Osteoblast (primary cell): Measurements from ENCODE around the gene ITGAE. TPM values are rescaled to one million over a fixed set of nuclear protein-coding genes. Genes with fewer than 3 reads are reported as not detected.

ENCODE experiments used
- DNase-seq: peaks from one replicate; pipeline ENCODE4 v3.0.0; 2011; ENCODE audit warnings: low spot score, mixed read lengths; ENCODE audit not compliant: insufficient read length; ENCODE audit errors: missing footprints
- H2AFZ ChIP-seq: 2 replicates; pipeline ENCODE4 v1.6.0; 2011; ENCODE audit warnings: mild to moderate bottlenecking, low read length
- H3K27ac ChIP-seq: 2 replicates; pipeline ENCODE4 v1.5.1; 2011; ENCODE audit warnings: mild to moderate bottlenecking, low read depth, low read length, moderate library complexity
- H3K27me3 ChIP-seq: 2 replicates; pipeline ENCODE4 v1.6.0; 2012; ENCODE audit warnings: mild to moderate bottlenecking, control low read depth, inconsistent platforms, low read length, moderate library complexity; ENCODE audit not compliant: insufficient read depth
- H3K36me3 ChIP-seq: 2 replicates; pipeline ENCODE4 v1.5.1; 2011; ENCODE audit warnings: mild to moderate bottlenecking, low read length, control low read depth, moderate library complexity; ENCODE audit not compliant: insufficient read depth
- H3K4me1 ChIP-seq: 2 replicates; pipeline ENCODE4 v1.5.1; 2011; ENCODE audit warnings: mild to moderate bottlenecking, low read length, control low read depth, moderate library complexity; ENCODE audit not compliant: insufficient read depth
- H3K4me2 ChIP-seq: 2 replicates; pipeline ENCODE4 v1.6.0; 2011; ENCODE audit warnings: mild to moderate bottlenecking, low read length; ENCODE audit not compliant: insufficient read depth
- H3K4me3 ChIP-seq: fragments of 200-600 bp; sonication (generic); 3 replicates; pipeline ENCODE4 v1.5.1; 2012; ENCODE audit warnings: mild to moderate bottlenecking, low read length, inconsistent platforms; ENCODE audit not compliant: insufficient read depth
- H3K79me2 ChIP-seq: 2 replicates; pipeline ENCODE4 v1.6.0; 2012; ENCODE audit warnings: mild to moderate bottlenecking, low read length, control low read depth, inconsistent platforms; ENCODE audit not compliant: insufficient read depth
- H3K9me3 ChIP-seq: 2 replicates; pipeline ENCODE4 v1.5.1; 2011; ENCODE audit warnings: low read depth, low read length, control low read depth
- H4K20me1 ChIP-seq: 2 replicates; pipeline ENCODE4 v1.6.0; 2012; ENCODE audit warnings: mild to moderate bottlenecking, low read length, control low read depth; ENCODE audit not compliant: insufficient read depth
- total RNA-seq: library from RNA; depleted of rRNA; stranded (reverse); fragments of >200 nt; gene quantifications from 2 replicates; pipeline ENCODE4 v1.2.3, GENCODE V29; 2012
- TF ChIP-seq, protein P1 (sequence below): IDR thresholded peaks from 2 replicates; pipeline ENCODE4 v1.5.1; 2011; ENCODE audit warnings: mild to moderate bottlenecking, low read depth, low read length, moderate library complexity; ENCODE audit errors: extremely low read depth

ITGAE gene
- total RNA-seq, 1 donor = 10.5 TPM

- Histone ChIP-seq H3K9me3 (no peaks in the 10 kb centered on the region), H4K20me1 (no peaks in the 10 kb centered on the region), H3K36me3 (no peaks in the 10 kb centered on the region), H3K79me2 (no peaks in the 10 kb centered on the region), H3K4me3 (no peak overlapping the region), H3K4me1 (no peaks in the 10 kb centered on the region), H2AFZ (no peak overlapping the region), H3K27ac (no peak overlapping the region), H3K27me3 (no peaks in the 10 kb centered on the region), H3K4me2 (no peak overlapping the region)
- DNase-seq = no peak
- TF ChIP-seq, protein P1, sequence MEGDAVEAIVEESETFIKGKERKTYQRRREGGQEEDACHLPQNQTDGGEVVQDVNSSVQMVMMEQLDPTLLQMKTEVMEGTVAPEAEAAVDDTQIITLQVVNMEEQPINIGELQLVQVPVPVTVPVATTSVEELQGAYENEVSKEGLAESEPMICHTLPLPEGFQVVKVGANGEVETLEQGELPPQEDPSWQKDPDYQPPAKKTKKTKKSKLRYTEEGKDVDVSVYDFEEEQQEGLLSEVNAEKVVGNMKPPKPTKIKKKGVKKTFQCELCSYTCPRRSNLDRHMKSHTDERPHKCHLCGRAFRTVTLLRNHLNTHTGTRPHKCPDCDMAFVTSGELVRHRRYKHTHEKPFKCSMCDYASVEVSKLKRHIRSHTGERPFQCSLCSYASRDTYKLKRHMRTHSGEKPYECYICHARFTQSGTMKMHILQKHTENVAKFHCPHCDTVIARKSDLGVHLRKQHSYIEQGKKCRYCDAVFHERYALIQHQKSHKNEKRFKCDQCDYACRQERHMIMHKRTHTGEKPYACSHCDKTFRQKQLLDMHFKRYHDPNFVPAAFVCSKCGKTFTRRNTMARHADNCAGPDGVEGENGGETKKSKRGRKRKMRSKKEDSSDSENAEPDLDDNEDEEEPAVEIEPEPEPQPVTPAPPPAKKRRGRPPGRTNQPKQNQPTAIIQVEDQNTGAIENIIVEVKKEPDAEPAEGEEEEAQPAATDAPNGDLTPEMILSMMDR = no peak
These were observed 34.2 kb downstream of the ITGAE start for GRCh38 chr17:3766779-3767178.

DNA sequence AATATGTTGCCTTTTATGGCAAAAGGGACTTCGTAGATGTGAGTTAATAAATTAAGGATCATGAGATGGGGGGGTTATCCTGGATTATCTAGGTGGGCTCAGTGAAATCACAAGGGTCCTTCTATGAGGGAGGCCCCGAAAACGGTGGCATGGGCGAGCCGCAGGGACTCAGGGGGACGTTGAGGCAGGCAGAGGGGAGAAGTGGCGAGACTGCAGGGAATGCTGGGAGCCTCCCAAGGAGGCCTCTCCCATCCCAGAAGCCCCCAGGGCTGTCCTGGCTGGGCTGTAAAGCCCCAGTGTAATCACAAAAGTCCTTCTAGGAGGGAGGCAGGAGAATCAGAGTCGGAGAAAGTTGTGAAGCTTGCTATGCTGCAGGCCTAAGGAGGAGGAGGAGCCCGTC lies 35.0 kb downstream of the ITGAE start:
- H3K4me3 ChIP-seq = no peak overlapping the region
- no peaks in the 10 kb centered on the region for H3K79me2 ChIP-seq
- H4K20me1 ChIP-seq = no peaks in the 10 kb centered on the region
- TF ChIP-seq, protein P1 = no peak
- no peaks in the 10 kb centered on the region for H3K36me3 ChIP-seq
- H3K27me3 ChIP-seq = no peaks in the 10 kb centered on the region
- no peaks in the 10 kb centered on the region for H3K4me1 ChIP-seq
- DNase-seq = peak; percentile 10
- H2AFZ ChIP-seq = no peak overlapping the region
- H3K9me3 ChIP-seq = no peaks in the 10 kb centered on the region
- H3K4me2 ChIP-seq = no peak overlapping the region
- H3K27ac ChIP-seq = no peak overlapping the region

DNA sequence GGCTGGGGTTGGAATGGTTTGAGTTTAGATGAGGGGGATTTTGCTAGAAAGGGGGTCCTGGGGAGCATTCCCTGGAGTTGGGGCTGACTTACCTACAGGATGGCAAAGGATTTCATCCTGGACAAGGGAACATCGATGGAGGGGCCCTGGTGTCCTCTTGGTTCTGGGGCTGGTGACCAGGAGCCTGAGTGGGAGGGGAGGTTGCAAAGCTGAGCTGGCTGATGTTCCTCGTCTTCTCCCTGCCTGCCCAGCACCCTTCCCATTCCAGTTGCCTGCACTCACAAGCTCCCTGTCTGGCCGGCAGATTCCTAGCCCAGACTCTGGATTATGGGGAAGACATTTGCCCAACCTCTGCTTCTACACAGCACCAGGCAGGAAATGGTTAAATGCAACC lies 37.2 kb downstream of the ITGAE start:
- Histone ChIP-seq H3K79me2 (no peaks in the 10 kb centered on the region), H4K20me1 (no peaks in the 10 kb centered on the region), H3K4me2 (no peak overlapping the region), H3K9me3 (peaks cover 3% of the 10 kb centered on the region), H2AFZ (no peak overlapping the region), H3K27ac (no peak overlapping the region), H3K27me3 (no peaks in the 10 kb centered on the region), H3K36me3 (no peaks in the 10 kb centered on the region), H3K4me1 (no peaks in the 10 kb centered on the region), H3K4me3 (no peak overlapping the region)
- peak; percentile 72 for DNase-seq
- TF ChIP-seq, protein P1 = no peak

GRCh38 chr17:3762922-3763776 lies 37.8 kb downstream of the ITGAE start:
- Histone ChIP-seq H3K4me3 (no peak overlapping the region), H3K36me3 (no peaks in the 10 kb centered on the region), H3K27ac (no peak overlapping the region), H2AFZ (no peak overlapping the region), H3K27me3 (no peaks in the 10 kb centered on the region), H3K4me1 (no peaks in the 10 kb centered on the region), H4K20me1 (no peaks in the 10 kb centered on the region), H3K9me3 (peaks cover 3% of the 10 kb centered on the region), H3K79me2 (no peaks in the 10 kb centered on the region), H3K4me2 (no peak overlapping the region)
- TF ChIP-seq, protein P1 = no peak
- peak; percentile 37 for DNase-seq
